Lung microvascular endothelial cell (primary cell): ENCODE measurements around the gene ZBTB5. TPM values are rescaled to one million over a fixed set of nuclear protein-coding genes. Genes with fewer than 3 reads are reported as not detected.
A peak's percentile ranks its signal among the peaks of the same experiment; 100 is the strongest.
"Not testable (repeated sequence)": the region's sequence is repeated elsewhere in the genome, so short reads cannot be mapped to it uniquely, and the experiment has no call there.

Experiments
- DNase-seq, 2 donors: peaks; one replicate each; pipeline versions ENCODE4 v3.0.0 to v3.0.0-alpha.2; 2010; ENCODE audit warnings: low read depth in 2 of 2
- total RNA-seq: library from RNA; depleted of rRNA; stranded (reverse); fragments of >200 nt; gene quantifications from 2 replicates; pipeline ENCODE4 v1.2.1, GENCODE V29; 2014

The ZBTB5 gene
- total RNA-seq, 1 donor from 2014 or later: 10.3 TPM

DNA sequence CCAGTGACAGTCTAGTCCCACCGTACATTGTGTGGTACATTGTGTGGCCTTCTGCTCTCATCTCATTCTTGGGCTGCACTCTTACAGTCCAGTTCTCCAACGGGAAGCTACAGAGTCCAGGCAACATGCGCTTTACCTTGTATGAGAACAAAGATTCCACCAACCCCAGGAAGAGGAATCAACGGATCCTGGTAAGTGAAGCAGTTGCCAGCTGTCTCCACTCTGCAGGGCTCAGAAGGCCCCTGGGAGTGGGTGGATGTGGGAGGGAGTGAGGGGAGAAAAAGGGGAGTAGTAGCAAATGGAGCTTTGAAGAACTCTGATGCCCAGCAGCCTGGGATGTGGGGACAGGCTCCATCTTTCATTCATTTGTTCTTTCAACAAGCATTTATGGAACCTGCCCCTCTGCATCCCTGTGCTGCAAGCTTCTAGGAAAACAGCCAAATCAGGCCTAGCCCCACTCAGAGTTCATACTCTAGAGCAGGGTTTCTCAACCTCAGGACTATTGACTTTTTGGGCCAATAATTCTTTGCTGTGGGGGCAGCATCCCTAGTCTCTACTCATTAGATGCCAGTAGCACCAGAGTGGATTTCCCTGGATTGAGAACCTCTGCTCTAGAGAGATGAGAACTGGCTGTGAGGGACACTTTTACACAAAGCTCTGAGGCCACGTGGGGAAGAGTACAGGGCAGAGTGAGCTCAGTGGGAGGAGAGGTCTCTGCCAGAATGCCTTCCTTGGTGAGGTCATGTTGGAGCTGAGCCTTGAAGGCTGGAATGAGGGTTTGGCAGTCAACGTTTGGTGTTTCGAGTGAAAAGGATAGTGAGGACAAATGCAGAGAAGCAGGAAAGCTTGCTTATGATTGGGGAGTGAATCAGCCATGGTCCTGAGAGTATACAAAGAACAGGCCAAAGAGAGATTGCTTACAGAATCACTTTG, 21.6 kb upstream of the ZBTB5 start:
- peak in 1 of 2 donors; percentile 62 for DNase-seq

DNA sequence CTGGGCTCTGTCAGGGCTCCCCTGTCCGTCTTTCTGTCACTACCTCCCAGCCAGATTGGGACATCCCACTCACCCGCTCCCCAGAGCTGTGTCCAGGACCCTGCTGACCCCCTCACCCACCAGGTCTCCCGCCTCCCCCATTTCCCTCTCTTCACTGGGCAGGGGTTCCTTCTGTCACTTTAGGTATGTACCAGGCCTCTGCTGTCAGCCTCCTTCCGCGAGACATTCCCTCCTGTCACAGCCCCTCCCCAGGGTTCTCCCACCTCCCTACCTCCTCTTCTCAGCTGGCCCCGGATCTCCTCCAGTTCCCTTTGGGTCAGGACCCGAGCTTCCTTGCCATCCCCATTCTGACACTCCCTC, 21.0 kb upstream of the ZBTB5 start:
- no peak for DNase-seq

DNA sequence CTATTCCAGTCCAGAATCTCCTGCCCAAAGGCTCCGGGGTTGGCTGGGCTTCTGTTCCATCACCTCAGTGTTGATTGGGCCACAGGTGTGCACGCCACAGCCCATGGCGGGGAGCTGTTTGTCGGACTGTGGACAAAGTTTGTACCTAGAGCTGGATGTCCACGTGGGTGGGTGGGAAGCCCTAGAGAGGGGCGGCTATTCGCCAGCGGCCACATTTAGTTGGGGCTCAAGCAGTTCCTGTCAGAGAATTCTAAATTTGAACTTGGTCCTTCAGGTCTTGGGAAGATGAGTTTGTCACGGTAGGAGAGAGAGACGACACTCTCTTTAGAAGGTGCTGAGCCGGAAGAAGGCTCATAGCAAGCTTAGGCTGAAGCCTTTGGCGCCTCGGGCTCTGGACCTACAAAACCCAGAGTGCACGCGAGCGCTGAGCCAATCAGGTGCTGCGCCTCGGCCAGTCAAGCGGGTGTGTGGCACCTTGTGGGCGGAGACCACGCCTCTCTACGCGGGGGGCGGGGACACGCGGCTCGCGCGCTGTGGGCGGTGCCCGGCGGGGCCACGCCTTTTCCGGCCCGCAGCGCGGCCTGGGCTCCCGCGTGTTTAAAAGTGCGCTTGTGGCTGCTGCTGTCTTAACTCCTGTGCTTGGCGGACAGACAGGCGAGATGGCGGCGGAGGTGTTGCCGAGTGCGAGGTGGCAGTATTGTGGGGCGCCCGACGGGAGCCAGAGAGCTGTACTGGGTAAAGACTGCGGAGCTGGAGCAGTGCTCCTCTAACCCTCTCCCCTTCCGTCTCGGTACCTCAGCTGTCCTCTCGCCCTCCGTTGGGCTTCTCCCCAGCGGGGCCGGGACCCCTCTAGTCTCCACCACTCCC, 20.4 kb upstream of the ZBTB5 start, which contains the start of gene POLR1E:
Gene POLR1E (plus strand): TSS at position 560 of the 867 bp plus-strand sequence. CDS start 100 bp downstream, at position 660.
- DNase-seq: peak; percentile 88 to 90

DNA sequence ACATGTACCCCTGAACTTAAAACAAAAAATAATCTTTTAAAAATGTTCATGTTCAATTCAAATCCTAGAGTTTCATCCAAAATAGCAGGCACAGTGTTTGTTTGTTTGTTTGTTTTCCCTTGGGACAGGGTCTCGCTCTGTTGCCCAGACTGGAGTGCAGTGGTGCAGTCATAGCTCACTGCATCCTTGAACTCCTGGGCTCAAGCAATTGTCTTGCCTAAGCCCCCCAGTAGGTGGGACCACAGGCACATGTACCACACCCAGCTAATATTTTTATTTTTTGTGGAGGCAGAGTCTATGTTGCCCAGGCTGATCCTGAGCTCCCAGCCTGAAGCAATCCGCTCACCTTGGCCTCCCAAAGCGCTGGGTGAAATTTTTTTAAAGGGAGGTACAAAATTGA, 15.5 kb upstream of the ZBTB5 start:
- DNase-seq: no peak

DNA sequence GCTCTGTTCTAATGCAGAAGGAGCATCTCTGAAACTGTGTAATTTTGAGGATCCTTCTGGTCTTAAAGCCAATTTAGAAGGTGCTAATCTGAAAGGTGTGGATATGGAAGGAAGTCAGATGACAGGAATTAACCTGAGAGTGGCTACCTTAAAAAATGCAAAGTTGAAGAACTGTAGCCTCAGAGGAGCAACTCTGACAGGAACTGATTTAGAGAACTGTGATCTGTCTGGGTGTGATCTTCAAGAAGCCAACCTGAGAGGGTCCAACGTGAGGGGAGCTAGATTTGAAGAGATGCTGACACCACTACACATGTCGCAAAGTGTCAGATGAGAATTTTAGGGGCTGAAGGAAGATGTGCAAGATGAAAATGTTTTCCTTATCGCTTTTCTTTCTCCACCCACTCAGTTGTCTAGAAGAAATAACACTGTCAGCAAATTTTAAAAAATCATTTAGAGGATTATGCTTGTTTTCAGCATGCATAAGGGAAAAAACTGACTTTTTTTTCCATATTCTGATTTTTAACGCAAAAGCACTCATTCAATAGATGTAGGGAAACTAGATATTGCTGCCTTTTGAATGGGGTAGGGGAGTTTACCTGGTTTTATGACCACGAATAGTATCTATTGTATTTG, 12.9 kb upstream of the ZBTB5 start:
- DNase-seq: not testable (repeated sequence)

DNA sequence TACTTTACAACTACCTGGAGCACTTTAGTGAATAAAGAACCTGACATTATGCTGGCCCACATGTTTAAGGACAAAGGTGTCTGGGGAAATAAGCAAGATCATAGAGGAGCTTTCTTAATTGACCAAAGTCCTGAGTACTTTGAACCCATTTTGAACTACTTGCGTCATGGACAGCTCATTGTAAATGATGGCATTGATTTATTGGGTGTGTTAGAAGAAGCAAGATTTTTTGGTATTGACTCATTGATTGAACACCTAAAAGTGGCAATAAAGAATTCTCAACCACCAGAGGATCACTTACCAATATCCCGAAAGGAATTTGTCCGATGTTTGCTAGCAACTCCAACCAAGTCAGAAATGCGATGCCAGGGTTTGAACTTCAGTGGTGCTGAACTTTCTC, 12.2 kb upstream of the ZBTB5 start:
- DNase-seq: not testable (repeated sequence)

DNA sequence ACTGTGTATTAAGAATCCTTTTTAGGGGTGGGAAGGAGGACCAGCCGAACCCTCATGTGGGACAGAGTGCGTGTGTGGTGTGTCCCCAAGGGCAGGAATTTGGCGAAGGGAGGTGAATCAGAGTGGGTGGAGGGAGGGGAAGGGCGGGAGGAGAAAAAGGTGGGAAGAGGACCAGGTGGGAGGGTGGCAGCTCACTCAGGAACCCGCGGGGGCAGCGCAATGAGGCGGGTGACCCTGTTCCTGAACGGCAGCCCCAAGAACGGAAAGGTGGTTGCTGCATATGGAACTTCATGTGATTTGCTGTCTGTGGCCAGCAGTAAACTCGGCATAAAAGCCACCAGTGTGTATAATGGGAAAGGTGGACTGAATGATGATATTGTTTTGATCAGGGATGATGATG, 11.7 kb upstream of the ZBTB5 start:
- DNase-seq: no peak

DNA sequence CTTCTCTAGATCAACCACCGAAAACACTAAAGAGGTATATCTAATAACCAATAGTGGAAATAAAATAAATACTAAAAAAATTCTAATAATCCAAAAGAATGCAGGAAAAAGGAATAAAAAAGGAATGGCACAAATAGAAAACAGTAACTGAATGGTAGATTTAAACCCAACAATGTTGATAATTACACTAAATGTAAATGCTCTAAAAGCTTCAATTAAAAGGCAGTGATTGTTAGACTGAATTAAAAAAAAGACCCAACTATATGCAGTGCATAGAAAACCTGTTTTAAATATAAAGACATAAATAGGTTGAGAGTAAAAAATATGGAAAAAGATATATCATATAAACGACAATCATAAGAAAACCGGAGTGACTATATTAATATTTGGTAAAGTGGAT, 9.2 kb upstream of the ZBTB5 start:
- DNase-seq: no peak

DNA sequence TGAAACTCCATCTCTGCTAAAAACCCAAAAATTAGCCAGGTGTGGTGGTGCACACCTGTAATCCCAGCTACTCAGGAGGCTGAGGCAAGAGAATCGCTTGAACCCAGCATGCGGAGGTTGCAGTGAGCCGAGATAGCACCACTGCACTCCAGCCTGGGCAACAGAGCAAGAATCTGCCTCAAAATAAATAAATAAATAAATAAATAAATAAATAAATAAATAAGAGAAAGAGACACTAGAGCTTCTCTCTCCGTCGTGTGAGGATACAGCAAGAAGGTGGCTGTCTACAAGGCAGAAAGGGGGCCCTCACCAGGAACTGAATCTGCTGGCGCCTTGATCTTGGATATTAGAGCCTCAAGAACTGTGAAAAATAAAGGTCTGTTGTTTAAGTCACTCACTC, 8.7 kb upstream of the ZBTB5 start:
- DNase-seq: not testable (repeated sequence)

DNA sequence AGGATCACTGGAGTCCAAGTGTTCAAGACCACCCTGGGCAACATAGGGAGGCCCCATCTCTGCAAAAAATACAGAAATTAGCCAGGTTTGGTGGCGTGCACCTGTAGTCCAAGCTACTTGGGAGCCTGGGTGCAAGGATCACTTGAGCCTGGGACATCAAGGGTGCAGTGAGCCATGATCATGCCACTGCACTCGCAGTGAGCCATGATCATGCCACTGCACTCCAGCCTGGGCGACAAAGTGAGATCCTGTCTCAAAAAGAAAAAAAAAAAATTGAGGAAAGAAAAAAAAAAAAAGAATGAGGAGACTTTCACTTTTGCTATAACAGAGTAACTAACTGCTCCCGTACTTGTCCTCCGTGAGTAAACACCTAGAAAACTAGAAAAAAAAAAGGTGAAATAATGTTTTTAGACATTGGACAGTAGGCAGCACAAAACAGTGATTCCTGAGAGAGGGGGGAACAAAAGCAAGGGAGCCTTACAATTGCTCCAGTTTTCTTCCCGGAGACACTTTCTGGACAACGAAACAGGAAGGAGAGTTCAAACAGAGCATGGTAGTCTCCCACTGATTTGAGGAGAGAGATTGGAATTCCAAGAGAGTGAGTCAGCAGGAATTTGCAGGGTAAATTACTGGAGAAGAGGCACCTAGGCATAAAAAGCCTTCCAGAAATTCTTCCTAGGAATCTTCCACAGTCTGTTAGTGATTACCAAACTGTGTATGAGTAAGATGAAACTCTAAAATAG, 6.9 kb upstream of the ZBTB5 start:
- peak in 1 of 2 donors; percentile 90 for DNase-seq

DNA sequence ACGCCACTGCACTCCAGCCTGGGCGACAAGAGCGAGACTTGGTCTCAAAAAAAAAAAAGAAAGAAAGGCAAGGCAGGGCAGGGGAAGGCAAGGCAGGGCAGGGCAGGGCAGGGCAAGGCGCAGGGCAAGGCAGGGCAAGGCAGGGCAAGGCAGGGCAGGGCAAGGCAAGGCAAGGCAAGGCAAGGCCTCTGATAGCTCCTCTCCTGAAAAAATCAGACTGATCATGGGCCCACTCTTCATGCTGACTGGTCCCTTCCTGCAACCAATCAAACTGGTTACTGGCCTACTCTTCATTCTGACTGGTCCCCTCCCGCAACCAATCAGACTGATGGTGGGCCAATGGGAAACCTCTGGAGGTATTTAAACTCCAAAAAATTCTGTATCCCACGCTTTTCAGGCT, 3.4 kb upstream of the ZBTB5 start:
- DNase-seq: no peak

DNA sequence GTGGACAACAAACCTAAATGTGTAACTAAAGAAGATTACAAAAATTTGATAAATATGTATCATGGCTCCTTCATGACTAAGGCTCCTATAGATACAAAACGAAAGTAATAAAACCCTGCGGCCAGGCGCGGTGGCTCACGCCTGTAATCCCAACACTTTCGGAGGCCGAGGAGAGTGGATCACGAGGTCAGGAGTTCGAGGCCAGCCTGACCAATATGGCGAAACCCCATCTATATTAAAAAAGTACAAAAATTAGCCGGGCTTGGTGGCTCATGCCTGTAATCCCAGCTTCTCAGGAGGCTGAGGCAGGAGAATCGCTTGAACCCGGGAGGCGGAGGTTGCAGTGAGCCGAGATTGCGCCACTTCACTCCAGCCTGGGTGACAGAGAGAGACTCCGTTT, 2.3 kb upstream of the ZBTB5 start:
- not testable (repeated sequence) for DNase-seq

DNA sequence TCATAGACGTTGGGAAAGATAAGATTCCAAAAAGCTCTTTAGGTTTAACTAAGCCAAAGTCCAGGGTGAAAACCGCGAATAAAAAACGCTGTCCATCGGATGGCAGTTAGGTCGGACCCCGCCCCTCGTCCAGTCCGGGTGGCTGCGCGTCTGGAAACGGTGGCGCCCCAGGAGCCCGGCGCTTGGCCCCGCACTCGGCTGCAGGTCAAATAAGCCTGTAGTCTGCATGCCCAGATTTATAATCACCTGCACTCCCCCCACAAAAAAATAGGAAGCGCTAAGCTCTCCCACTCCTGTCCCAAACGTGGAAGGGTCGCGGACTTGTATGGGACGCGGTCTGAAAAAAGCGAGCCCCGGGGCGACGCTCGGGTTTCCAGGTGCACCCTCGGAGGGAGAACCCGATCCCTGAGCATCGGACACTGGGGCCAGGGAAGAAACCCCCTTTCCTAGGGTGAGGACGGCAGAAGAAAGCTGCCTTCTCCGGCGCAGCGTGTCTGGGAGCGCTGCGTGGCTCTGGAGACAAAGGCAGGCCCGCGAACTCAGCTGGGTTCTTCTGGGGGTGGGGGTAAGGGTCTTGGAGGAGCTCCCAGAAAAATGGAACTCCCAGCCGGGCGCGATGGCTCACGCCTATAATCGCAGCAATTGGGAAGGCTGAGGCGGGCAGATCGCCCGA, 923 bp upstream of the ZBTB5 start:
- DNase-seq: peak; percentile 44 to 86

DNA sequence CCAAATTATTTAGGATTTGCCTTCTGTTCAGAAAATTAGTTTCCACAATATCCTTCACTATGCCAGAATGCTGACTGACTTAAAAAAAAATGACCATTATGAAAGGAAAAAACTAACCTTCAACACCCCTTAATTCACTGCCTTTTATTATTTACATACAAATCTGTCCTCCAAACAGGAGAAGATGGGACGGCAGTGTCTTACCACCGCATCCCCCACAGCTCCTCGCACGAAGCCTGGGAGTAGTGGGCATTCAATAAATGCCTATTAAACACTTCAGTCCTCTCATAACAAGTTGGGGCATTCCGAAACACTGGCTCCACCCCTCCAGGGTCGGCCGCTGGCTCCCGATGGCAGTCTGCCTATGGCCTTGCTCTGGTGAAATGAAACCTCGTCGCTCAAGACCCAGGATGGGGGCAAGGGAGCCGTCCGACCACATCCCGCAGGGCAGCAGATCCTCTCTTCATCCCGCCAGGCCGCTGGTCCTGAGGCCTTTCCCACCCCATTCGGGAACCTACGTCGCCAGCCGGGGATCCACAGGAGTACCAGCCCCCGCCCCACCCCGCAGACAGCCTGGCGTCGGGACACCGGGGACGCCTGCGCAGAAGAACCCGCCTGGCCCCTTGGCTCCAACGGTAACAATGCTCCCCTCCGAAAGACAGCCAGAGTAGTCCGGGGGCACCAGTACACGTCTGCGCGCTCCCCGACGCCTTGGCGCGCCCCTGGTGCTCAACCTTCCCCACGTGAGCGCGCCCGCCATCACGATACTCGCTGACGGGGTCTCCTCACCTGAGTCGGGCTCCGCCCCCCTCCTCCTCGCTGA, 613 bp downstream of the ZBTB5 start:
- peak; percentile 81 to 87 for DNase-seq

DNA sequence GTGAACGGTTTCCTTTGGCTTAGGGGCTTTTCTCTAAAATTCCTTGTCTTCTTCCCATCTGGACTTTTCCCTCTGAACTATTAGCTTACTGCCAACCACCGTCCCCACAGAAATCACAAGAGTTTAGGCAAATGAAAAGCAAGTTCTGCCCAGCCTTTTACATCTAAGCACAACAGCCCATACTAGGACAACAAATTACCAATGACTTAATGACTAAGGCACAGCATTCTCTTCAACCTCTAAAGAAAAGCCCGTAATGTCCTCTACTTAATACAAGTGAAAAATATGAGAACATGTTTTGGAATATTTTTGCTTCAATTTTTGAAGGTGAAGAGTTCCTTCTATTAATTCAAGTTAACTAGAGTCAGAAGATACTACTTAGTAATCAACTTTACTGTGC, 1.2 kb downstream of the ZBTB5 start:
- peak; percentile 5 to 10 for DNase-seq

DNA sequence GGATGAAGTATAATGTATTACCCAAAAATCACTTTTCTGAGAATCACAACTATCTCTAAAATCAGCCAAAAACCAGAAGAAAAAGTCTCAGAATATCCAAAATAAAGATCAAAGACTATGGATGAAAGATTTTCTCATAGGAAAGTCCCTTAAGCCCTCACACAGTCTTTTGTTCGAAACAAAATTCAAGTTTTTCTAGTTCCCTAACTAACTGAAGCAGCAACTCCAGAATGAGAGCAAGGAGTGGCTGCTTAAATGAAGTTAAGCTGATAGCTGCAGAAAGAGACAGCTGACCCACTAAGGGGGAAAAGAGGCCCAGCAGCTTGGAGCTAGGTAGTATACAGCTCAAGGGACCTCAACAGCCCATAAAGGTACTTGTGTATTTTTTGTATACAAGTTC, 8.4 kb downstream of the ZBTB5 start:
- no peak for DNase-seq

DNA sequence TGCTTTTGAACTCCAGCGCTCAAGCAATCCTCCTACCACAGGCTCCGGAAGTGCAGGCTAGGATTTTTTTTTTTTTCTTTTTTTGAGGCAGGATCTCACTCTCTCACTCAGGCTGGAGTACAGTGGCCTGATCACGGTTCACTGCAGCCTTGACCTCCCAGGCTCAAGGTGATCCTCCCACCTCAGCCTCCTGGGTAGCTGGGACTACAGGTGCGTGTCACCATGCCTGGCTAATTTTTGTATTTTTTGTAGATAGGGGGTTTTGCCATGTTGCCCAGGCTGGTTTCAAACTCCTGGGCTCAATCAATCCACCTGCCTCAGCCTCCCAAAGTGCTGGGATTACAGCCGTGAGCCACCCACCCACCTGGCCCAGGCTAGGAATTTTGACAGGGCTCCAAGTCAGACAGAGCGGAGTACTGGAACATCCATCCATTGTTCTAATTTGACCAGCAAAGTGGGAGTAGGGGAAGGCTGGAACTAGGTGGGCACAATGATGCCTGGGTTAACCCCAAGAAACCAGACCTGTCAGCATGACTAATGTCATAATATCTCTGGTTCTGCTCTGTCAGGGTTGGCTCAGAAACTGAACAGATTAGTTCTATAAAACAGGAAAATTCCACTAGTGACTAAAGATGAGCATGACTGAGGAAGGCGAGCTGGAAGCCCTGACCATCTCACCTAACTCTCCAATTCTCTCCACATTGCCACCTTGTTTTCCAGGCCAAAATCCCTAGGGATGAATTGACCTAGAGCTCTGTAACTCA, 9.2 kb downstream of the ZBTB5 start:
- no peak for DNase-seq

DNA sequence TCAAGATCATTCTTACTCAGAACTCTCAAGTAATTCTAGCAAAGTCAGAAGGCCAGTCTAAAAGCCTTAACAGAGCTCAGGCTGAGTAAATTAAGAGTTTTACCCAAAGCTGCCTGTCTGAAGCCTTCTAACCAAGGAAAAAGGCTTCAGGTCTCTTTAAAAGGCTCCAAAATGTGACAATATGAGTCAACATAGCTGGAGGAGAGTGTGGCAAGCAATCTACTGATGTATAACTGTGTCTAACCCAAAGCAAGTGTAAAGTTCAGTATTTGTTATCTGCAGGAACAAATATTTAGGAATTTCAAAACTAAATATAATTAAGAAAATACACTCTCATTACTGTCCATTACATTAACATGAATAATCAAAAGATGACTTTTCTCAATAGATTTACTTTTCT, 11.0 kb downstream of the ZBTB5 start:
- DNase-seq: no peak

DNA sequence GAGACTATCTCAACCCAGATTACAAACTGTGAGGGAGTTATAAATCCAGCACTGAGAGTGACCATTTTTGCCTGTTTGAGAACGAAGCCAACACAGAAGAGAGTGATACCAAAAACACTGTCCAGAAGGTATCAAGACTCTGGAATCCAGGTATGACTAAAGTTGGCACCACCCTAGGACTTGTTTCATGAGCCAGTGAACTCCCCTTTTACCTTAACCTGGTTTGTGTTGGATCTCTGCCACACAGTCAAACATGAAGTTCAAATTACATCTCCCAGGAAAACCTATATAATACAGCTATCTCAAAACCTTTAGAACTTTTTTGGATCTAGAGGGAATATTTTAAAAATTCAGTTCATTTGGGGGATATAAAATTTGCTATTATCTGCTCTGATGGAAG, 11.4 kb downstream of the ZBTB5 start:
- no peak for DNase-seq
